HG03565 (cell line): ENCODE measurements around the gene PASK.

Source experiments
- ATAC-seq: cut with Tn5 transposase; IDR thresholded peaks from one replicate; pipeline ENCODE4 v1.9.1; 2021; ENCODE audit warnings: mild to moderate bottlenecking, moderate library complexity; ENCODE audit not compliant: unreplicated experiment

PASK gene

GRCh38 chr2:241149925-241150659, 820 bp upstream of the PASK start, which contains the start of gene PPP1R7:
PPP1R7 (plus strand) TSS chr2:241150467; CDS start chr2:241150496, 29 bp downstream.
- peak; percentile 64 for ATAC-seq

- no peak for ATAC-seq
Observed at GRCh38 chr2:241149675-241149924, 328 bp upstream of the PASK start.

GRCh38 chr2:241148239-241148638, 1.0 kb downstream of the PASK start:
- ATAC-seq, result no peak

DNA sequence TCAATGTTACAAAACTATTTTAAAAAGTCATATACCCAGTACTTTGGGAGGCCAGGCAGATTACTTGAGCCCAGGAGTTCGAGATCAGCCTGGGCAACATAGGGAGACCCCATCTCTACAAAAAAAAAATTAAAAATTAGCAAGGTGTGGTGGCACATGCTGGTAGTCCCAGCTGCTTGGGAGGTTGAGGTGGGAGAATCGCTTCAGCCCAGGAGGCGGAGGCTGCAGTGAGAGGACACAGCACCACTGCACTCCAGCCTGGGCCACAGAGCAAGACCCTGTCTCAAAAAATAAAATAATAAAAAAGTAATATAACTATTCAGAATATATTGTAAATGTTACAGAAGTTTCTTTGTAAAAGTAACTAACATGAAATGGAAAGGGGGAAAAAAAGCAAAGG, 1.9 kb downstream of the PASK start:
- ATAC-seq, result no peak

DNA sequence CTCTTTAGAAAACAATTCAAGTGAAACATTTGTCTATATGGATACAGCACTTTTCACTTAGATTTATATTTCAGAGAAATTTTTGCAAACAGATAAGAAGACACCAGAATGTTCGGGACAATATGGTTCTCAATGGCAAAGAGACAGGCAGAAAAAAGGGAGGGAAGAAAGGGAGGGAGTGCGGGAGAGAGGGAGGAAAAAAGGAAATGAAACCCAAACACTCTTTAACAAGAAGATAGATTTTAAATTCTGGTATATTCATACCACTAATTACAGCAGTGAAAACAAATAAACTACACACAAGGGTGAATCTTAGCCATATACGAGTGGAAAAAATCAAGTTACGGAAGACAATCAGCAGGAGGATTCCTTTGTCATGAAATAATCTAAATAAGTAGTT, 3.0 kb downstream of the PASK start:
- ATAC-seq, result no peak

DNA sequence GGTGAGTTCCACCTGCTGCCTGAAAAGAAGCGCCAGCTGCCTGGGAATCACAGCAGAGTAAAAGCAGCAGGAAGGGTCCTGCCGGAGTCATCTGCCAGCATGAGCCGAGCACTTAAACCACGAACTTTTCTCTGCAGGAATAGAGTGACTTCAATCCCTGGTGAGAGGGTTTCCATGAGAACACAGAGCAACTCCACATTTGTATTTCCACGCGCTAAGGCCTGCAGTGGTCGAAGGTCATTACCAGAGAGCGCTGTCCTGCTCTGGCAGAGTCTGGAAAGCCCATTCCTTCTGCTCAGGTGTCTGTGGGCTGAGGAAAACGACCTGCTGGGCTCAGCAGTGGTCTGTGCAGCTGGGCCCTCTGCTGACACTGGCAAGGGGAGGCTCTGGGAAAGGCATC, 6.7 kb downstream of the PASK start:
- ATAC-seq, result no peak

DNA sequence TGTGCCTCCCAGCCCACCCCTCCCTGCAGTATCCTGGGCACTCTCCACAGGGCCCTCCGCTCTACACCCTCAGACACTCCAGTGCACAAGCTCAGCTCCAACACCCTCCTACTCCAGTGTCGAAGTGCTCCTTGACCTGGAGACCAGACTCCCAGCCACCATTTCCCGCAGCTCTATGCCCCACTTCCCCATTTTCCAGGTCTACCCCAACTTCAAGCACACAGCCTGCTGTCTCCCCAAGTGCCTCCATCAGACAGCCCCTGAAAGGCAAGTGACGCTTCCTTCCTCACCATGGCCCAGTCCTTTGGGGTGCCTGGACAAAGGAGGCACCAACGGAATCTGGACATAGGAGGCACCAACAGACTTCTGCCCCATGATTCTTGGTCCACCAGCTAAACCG, 7.2 kb downstream of the PASK start:
- ATAC-seq, result no peak

GRCh38 chr2:241141214-241141770, 8.0 kb downstream of the PASK start:
- no peak for ATAC-seq

DNA sequence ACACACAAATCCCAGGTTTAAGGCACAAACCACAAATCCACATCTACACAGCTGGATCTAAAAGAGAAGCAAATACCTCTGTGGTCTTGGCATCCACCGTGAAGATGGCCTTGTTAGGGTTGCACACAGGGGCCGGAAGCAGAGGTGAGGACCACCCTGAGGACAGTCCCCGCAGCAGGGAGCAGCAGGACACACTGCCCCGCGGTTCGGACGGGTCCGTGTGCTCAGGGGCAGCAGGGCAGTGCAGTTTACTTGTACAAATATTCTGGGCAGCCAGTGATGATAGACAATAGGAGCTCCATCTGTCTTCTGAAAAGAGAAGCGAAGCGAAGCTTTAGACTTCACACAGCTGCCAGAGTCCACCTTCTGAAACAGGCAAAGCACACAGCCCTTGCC, 8.8 kb downstream of the PASK start:
- no peak for ATAC-seq

DNA sequence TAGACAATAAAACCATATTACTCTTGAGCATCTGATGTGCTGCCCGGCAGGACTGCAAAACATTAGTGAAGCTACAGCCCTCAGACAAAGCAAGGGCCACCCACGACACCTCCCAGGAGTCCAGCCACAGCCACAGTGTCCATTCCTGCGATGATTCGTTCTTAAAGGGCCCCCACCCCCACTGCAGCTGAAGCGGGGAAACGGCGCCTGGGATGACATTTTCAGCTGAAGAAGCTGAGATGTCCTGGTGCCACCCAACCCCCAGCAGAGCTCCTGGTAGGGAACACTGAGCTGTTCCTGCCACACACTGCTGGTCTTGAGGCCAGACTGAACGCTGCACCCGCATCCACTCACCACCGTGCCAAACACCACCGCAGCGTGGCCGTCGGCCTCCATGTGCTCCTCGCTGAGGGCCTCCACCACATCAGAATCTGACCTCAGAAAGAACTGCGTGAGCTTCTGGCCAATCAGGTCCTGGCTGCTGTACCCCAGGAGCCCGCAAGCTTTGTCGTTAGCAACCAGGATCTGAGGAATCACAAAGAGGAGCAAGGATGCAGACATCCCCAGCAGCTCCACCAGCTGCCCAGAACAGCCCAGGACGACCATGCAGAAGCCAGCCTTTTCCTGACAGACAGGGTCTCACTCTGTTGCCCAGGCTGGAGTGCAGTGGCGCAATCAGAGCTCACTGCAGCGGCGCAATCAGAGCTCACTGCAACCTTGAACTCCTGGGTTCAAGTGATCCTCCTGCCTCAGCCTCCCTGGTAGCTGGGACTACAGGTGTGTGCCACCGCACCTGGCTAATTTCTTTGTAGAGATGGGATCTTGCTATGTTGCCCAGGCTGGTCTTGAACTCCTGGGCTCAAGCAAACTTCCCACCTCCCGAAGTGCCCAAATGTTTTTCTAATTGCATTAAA, 9.5 kb downstream of the PASK start:
- ATAC-seq, result no peak

GRCh38 chr2:241138471-241138870, 10.8 kb downstream of the PASK start:
- ATAC-seq, result no peak

- ATAC-seq, result no peak
Observed at GRCh38 chr2:241137276-241138190, 11.7 kb downstream of the PASK start.

DNA sequence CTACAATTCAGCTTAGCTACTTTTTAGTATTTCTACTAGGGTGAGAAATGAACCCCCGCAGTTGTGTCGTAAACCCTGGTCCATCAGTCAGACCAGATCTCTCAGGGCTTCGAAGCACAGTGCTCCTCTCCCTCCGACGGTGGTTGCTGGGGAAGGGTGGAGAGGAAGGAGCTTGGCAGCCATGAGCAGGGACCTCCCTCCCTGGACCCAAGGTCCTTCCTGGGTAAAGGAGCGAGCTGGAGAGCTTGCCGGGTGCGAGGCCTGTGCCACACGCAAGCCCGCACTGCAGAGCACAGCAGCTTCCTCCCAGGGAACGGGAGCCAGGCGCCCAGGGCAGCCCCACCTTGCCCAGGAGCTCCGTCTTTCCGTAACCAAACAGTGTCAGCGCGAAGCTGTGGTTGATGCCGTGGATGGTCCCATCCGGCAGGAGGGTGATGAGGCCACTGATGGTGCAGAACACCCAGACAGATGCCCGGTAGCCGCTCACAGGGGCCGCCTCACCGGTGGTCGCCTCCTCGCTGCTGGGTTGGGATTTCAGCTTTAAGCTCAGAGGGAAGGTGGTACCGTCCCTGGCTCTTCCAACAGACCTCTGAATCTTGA, 12.5 kb downstream of the PASK start:
- ATAC-seq, result no peak

DNA sequence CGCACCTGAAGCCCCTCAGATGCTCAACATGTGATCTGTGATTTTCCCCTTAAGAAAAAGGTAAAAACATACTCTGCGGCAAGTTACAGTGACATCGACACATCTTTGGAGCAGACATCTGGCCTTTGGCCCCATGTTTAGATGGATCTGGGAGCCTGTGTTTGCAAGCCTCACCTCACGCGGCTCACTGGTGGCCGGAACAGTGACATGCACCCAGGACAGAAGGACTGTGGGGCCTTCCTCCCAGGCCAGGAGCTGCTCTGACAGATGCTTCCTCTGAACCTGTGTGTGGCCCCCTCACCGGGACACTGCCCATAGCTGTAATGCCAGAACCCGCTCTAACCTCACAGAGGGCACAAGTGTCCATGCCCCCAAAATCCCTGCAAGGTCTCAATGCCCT, 13.1 kb downstream of the PASK start:
- ATAC-seq, result no peak

DNA sequence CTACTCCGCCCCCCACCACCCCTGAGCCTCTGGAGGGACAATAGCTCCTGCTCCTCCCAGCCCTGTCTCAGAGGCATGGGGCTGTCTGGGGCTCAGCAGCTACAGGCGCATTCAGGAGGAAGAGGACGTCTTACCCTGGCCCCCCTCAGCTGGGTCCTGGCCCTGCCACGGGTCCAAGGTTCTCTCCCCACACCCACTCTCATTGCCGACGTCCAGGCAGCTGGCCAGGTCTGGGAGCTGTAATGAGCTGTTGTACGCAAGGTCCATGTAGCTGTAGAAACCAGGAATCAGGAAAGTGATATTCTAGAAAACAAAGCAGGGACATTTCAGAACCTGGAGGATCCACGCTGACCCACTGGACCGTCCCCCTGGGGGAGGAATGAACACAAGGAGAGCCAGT, 13.5 kb downstream of the PASK start:
- ATAC-seq, result no peak

GRCh38 chr2:241134711-241135110, 14.6 kb downstream of the PASK start:
- no peak for ATAC-seq

- ATAC-seq, result no peak
Observed at GRCh38 chr2:241133436-241133820, 15.8 kb downstream of the PASK start.

GRCh38 chr2:241132538-241133435, 16.5 kb downstream of the PASK start:
- ATAC-seq, result no peak

- ATAC-seq, result no peak
Observed at GRCh38 chr2:241131531-241131930, 17.7 kb downstream of the PASK start.

GRCh38 chr2:241130316-241130715, 19.0 kb downstream of the PASK start:
- no peak for ATAC-seq
